ENCODE results near the gene USP47.

- TF ChIP-seq CTCF (conservative IDR thresholded peaks at IDR 0.05; ENCODE audit: low read depth, low read length), result no peak
- no peak for TF ChIP-seq EZH2 (IDR thresholded peaks at IDR 0.05; ENCODE audit: borderline replicate concordance, low read depth, low read length, poor library complexity, severe bottlenecking)
Measured at GRCh38 chr11:11843642-11844041, 1.9 kb downstream of the USP47 start.
